Breast epithelium (tissue), 4 donors: ENCODE measurements around the gene ZNF622. TPM values are rescaled to one million over a fixed set of nuclear protein-coding genes. Genes with fewer than 3 reads are reported as not detected.

Experiments used
- DNase-seq, 2 donors: peaks; one replicate each; pipeline ENCODE4 v3.0.0-alpha.2; 2019; ENCODE audit warnings: low spot score in 2 of 2
- H3K27ac ChIP-seq, 2 donors: fragments of 200-600 bp; sonication (generic) in 1 of 2; one replicate each; pipeline ENCODE4 v1.5.1; 2016 to 2019; ENCODE audit warnings: mild to moderate bottlenecking in 1 of 2
- H3K27me3 ChIP-seq, 2 donors: fragments of 200-600 bp; sonication (generic) in 1 of 2; one replicate each; pipeline versions ENCODE4 v1.5.1 to v1.6.0; 2017 to 2019; ENCODE audit warnings: control low read depth in 1 of 2, mild to moderate bottlenecking in 1 of 2
- H3K36me3 ChIP-seq: fragments of 200-600 bp; one replicate; pipeline ENCODE4 v1.5.1; 2019
- H3K4me1 ChIP-seq, 2 donors: fragments of 200-600 bp; sonication (generic); one replicate each; pipeline ENCODE4 v1.5.1; 2016 to 2019; ENCODE audit warnings: control low read depth in 1 of 2
- H3K4me3 ChIP-seq, 3 donors: fragments of 200-600 bp; sonication (generic); 1 replicate in 2 of 3; 2 replicates in 1 of 3; pipeline ENCODE4 v1.5.1; 2016 to 2019; ENCODE audit warnings: mild to moderate bottlenecking in 3 of 3, moderate library complexity in 2 of 3
- H3K9me3 ChIP-seq, 2 donors: fragments of 200-600 bp; sonication (generic) in 1 of 2; one replicate each; pipeline ENCODE4 v1.5.1; 2016 to 2019; ENCODE audit warnings: control low read depth in 1 of 2
- CTCF ChIP-seq, 3 donors: fragments of 450-650 bp; IDR thresholded peaks; one replicate each; pipeline ENCODE4 v1.5.1; 2016 to 2017; ENCODE audit warnings: antibody characterized with exemption in 3 of 3, mild to moderate bottlenecking in 3 of 3, moderate library complexity in 3 of 3
- POLR2A ChIP-seq: fragments of 450-650 bp; IDR thresholded peaks from one replicate; pipeline ENCODE4 v1.6.1; 2016; ENCODE audit warnings: antibody characterized with exemption, mild to moderate bottlenecking, moderate library complexity
- POLR2AphosphoS5 ChIP-seq, 3 donors: sonication (generic); formaldehyde crosslinking; IDR thresholded peaks; one replicate each; pipeline ENCODE4 v1.6.1; 2017; ENCODE audit warnings: antibody characterized with exemption in 3 of 3
- intact Hi-C: fragments of 100-400 bp; cut with DNase I; formaldehyde crosslinking; loops from one replicate; pipeline ENCODE4 v1.15.1; 2023; ENCODE audit warnings: low total_unique reads
- total RNA-seq, 3 donors: library from RNA; depleted of rRNA; stranded (reverse); fragments of >200 nt; gene quantifications; one replicate each; pipeline ENCODE4 v1.1.0, GENCODE V29; 2016

The ZNF622 gene
- total RNA-seq, 3 donors from 2014 or later, result 27.9 to 37.6 (median 31.3) TPM

GRCh38 chr5:16505904-16506303 lies 40.3 kb upstream of the ZNF622 start:
- no peaks in the 10 kb centered on the region for H3K27me3 ChIP-seq
- no peaks in the 10 kb centered on the region for H3K4me1 ChIP-seq
- TF ChIP-seq CTCF (IDR thresholded peaks at IDR 0.05), result no peak
- no peak for TF ChIP-seq POLR2AphosphoS5 (IDR thresholded peaks at IDR 0.05)
- no peak for TF ChIP-seq POLR2A
- DNase-seq, result no peak
- H3K36me3 ChIP-seq, result no peaks in the 10 kb centered on the region
- intact Hi-C loops, result no loop called here
- H3K9me3 ChIP-seq, result no peaks in the 10 kb centered on the region
- no peak overlapping the region for H3K27ac ChIP-seq
- H3K4me3 ChIP-seq, result no peak overlapping the region

- H3K27ac ChIP-seq, result no peak overlapping the region
- no peaks in the 10 kb centered on the region for H3K27me3 ChIP-seq
- H3K4me3 ChIP-seq, result no peak overlapping the region
- TF ChIP-seq POLR2AphosphoS5 (IDR thresholded peaks at IDR 0.05) (no peak), CTCF (IDR thresholded peaks at IDR 0.05) (no peak), POLR2A (no peak)
- H3K9me3 ChIP-seq, result no peaks in the 10 kb centered on the region
- no peaks in the 10 kb centered on the region for H3K4me1 ChIP-seq
- intact Hi-C loops, result no loop called here
- no peak for DNase-seq
- no peaks in the 10 kb centered on the region for H3K36me3 ChIP-seq
These were observed 39.7 kb upstream of the ZNF622 start for GRCh38 chr5:16505140-16505891.

GRCh38 chr5:16504571-16504970 lies 39.0 kb upstream of the ZNF622 start:
- Histone ChIP-seq H3K4me3 (no peak overlapping the region), H3K9me3 (no peaks in the 10 kb centered on the region), H3K36me3 (no peaks in the 10 kb centered on the region), H3K4me1 (no peaks in the 10 kb centered on the region), H3K27me3 (no peaks in the 10 kb centered on the region), H3K27ac (no peak overlapping the region)
- TF ChIP-seq POLR2A (no peak), CTCF (IDR thresholded peaks at IDR 0.05) (no peak), POLR2AphosphoS5 (IDR thresholded peaks at IDR 0.05) (no peak)
- intact Hi-C loops, result no loop called here
- no peak for DNase-seq

- Histone ChIP-seq H3K4me1 (no peaks in the 10 kb centered on the region), H3K4me3 (no peak overlapping the region), H3K9me3 (no peaks in the 10 kb centered on the region), H3K27ac (no peak overlapping the region), H3K27me3 (no peaks in the 10 kb centered on the region), H3K36me3 (no peaks in the 10 kb centered on the region)
- TF ChIP-seq POLR2A (no peak), POLR2AphosphoS5 (IDR thresholded peaks at IDR 0.05) (no peak), CTCF (IDR thresholded peaks at IDR 0.05) (no peak)
- intact Hi-C loops, result no loop called here
- no peak for DNase-seq
These were observed 37.3 kb upstream of the ZNF622 start for GRCh38 chr5:16502866-16503265.

- intact Hi-C loops, result no loop called here
- Histone ChIP-seq H3K4me1 (no peaks in the 10 kb centered on the region), H3K27ac (no peak overlapping the region)
These were observed 34.4 kb upstream of the ZNF622 start for GRCh38 chr5:16500024-16500423.

More at GRCh38 chr5:16500024-16500423, 34.4 kb upstream of the ZNF622 start:
- no peaks in the 10 kb centered on the region for H3K27me3 ChIP-seq
- TF ChIP-seq POLR2AphosphoS5 (IDR thresholded peaks at IDR 0.05) (no peak), CTCF (IDR thresholded peaks at IDR 0.05) (no peak), POLR2A (no peak)
- no peak overlapping the region for H3K4me3 ChIP-seq
- peaks cover 6 to 14% of the 10 kb centered on the region in 2 donors for H3K9me3 ChIP-seq
- no peak for DNase-seq
- no peaks in the 10 kb centered on the region for H3K36me3 ChIP-seq
